Heart left ventricle (tissue), 13 donors: ENCODE data around the gene ALKBH6.

Experiments
- POLR2A ChIP-seq, 2 donors: fragments of 450-650 bp; IDR thresholded peaks; one replicate each; pipeline ENCODE4 v1.6.1; 2017; ENCODE audit warnings: antibody characterized with exemption in 2 of 2, mild to moderate bottlenecking in 2 of 2, moderate library complexity in 2 of 2
- TF ChIP-seq, protein P1 (sequence below), 12 donors: fragments of 200-600 bp; sonication (generic) in 4 of 12; IDR thresholded peaks; one replicate each; pipeline versions ENCODE4 v1.5.0 to v1.8.0; 2018 to 2022; ENCODE audit warnings: antibody characterized with exemption in 12 of 12, mild to moderate bottlenecking in 5 of 12
- donor health status: ischemic (EF 13 %, LVEDD 7.1; RV severe dilation, severe dysfunction).
- donor health status: DM: no; HTN: yes; CAD: no.
- donor health status: DM: no; HTN: no; CAD: no.
- donor health status: ischemic (EF 25% LVEDD 6.9; RV normal size, moderate dysfunction).
- donor health status: ischemic (EF 25% LVEDD 5.7; RV mildly dilated, moderate dysfunction).
- donor health status: ischemic (EF 35%, LVEDD 5.7; RV mildly dilated, moderate dysfunction).
- donor health status: nonischemic (EF 11% LVEDD 7.7; RV severe dilation, severe dysfunction).
- donor health status: DM: yes; HTN: yes; CAD: no.
- donor health status: PGD.
- donor health status: ischemic (EF 29% LVEDD 5.4; RV normal size, mild dysfunction).
- donor health status: nonischemic (EF 23%, LVEDD 6.1; RV moderate dilation, normal function).

- TF ChIP-seq, protein P1, sequence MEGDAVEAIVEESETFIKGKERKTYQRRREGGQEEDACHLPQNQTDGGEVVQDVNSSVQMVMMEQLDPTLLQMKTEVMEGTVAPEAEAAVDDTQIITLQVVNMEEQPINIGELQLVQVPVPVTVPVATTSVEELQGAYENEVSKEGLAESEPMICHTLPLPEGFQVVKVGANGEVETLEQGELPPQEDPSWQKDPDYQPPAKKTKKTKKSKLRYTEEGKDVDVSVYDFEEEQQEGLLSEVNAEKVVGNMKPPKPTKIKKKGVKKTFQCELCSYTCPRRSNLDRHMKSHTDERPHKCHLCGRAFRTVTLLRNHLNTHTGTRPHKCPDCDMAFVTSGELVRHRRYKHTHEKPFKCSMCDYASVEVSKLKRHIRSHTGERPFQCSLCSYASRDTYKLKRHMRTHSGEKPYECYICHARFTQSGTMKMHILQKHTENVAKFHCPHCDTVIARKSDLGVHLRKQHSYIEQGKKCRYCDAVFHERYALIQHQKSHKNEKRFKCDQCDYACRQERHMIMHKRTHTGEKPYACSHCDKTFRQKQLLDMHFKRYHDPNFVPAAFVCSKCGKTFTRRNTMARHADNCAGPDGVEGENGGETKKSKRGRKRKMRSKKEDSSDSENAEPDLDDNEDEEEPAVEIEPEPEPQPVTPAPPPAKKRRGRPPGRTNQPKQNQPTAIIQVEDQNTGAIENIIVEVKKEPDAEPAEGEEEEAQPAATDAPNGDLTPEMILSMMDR (IDR thresholded peaks at IDR 0.05) = no peak
- TF ChIP-seq POLR2A (IDR thresholded peaks at IDR 0.05) = no peak
These were observed 53.5 kb downstream of the ALKBH6 start for GRCh38 chr19:35960432-35960972.
